HG02884 (cell line): ENCODE results near the gene ATP10A.

Experiments used
- ATAC-seq: cut with Tn5 transposase; IDR thresholded peaks from one replicate; pipeline ENCODE4 v1.9.1; 2021; ENCODE audit warnings: mild to moderate bottlenecking, moderate library complexity; ENCODE audit not compliant: unreplicated experiment

The ATP10A gene

DNA sequence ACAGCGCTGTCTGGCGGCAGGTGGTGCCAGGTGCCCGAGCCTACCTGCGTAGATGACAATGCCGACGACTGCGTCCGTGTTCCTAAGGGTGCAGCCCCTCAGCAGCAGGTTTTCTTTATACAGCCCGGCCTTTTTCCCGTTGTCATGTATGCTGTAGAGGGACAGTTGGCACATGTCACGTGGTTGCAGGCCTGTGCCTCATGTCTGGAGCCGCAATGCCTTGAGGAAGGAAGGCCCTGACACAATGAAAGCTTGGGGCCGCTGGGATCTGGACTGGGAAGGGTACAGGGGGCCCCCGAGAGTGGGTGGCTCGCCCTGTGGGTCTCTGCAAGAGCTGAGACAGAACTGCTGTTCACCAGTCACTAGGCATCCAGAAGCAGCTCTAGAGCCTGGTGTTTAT is 136.0 kb downstream of the ATP10A start:
- no peak for ATAC-seq

DNA sequence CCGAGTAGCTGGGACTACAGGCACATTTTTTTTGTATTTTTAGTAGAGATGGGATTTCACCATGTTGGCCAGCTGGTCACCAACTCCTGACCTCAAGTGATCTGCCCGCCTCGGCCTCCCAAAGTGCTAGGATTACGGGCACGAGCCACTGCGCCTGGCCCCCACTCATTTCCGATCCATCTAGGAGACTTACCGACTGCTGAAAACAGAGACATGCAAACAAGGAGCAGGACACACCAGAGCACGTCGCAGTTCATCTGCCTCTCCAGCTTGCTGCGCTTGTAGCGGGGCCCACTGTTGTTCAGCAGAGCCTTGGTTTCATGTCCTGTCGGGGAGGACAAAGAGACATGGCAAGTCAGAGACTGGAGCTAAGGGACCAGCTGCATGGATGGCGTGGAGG is 137.4 kb downstream of the ATP10A start:
- ATAC-seq = no peak

DNA sequence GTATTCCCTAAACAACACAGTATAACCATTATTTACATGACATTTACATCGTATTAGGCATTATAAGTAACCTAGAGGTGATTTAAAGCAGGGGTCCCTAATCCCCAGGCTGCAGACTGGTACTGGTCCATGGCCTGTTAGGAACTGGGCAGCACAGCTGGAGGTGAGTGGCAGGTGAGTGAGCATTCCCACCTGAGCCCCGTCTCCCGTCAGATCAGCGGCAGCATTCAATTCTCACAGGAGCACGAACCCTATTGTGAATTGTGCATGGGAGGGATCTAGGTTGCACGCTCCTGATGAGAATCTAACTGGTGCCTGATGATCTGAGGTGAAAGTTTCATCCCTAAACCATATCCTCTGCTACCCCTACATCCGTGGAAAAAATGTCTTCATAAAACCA is 138.2 kb downstream of the ATP10A start:
- ATAC-seq = no peak

DNA sequence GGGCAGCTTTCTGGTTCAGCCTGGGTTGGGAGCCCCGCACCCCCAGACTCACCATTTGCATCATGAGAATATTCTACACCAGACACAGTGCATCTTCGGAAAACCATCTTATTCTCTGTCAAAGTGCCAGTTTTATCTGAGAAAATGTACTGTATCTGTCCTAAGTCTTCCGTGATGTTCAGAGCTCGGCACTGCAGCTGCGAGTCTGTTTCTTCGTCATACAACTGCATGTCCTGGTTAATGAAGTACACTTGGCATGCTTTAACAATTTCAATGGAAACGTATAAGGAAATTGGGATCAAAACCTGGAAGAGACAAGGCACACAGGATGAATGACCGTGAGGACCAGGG is 141.5 kb downstream of the ATP10A start:
- no peak for ATAC-seq

DNA sequence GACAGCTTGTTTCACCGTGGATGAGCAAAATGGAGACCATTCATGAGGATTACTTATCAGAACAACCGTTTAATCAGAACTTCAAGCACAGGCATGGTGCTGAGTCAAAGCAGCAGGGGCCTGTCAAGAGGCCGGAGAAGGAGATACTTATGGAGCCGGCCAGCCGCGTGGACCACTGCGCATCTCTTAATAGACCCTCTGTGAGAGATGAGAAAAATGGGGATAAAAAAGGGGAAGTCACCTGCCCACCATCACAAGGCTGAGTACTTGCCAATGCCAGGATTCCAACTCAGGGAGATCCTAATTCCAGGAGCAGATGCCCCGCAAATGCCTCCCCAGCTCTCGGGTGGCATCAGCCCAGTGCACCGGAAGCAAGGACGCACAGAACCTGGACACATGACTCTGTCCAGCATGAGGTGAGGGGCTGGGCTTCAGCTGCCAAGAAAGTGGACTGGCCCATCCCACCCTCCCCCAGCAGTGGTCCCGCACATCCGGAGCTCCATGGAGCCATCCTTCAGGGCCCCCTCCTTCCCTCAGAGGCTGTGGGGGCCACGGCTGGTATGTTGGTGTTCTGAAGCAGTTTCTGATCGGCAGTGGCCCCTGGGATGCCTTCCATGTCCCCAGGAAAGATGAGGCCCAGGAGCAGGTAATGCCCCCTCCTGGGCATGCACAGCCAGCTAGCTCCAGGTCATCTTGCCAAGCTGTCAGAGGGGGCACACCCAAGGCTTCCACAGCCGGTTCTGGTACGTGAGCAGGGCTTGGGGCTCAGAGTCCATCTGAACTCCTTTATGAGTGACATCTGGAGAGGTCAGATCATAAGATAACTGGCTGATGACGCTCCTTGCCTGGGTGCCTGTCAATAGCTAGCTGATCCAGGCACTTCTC is 143.8 kb downstream of the ATP10A start:
- ATAC-seq = no peak

DNA sequence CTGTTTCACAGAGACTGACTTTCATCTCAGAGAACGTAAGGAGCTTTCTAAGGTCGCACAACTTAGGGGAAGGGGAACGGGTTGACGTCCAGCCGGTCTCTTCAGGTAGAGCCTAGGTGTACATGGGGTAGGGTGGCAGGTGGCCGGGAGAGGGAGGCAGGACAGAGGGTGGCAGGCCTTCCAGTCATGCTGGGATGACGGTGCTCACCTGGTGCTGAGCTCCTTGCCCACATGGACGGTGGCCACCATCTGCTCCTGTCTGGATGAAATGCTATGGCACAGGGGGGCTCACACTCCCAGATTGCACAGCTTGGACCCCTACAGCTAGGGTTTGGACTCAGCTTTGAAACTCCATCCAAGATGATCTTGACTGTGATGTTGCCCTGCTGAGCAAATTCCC is 144.5 kb downstream of the ATP10A start:
- ATAC-seq = no peak

DNA sequence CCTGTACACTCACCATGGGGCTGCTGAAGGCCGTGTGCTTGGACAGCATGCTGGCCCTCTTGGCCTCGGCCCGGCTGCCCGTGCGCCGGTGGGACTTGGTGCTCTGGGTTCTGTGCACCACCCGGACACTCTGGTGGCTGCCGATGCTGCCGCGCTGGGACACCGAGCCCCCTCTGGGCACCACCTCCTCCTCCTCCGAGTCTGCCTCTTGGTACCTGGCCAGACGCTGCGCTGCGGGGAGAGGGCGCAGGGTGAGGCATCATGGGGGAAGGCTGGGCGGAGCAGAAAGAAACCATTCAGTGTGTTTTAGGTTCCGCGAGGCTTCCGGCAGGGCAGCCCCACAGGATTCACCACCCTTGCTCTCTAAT is 145.0 kb downstream of the ATP10A start:
- no peak for ATAC-seq

DNA sequence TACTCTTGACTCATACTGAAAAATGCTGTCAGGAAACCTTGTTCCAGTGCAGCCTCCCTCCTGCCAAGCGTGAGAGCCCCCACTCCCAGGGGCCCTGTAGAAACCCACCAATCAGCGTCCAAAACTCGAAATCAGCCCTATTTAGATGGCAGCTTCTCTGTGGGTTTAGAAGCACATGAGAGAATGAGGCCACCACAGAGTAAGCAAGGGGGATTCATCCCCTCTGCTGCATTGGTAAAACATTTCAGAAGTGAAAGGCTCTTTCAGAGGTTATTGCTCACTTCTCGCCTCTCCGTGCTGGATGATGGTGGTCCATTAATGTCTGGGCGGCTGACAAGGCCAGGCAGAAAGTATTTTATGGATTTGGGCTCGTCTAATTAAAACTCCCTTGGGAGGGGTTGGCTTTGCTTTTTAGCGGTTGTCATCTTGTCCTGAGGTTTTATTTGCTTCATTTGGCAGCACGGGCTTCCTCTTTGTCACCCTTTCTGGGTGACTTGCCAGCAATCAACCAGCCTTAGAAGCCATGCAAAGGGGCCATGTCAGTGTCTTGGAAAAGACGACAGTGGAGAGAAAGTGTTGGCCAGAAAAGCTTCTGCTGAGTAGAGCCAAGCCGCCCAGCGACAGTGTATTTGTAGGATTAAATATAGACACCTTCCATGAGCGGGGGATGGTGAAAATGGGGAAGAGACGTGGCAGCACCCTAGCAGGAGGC is 145.5 kb downstream of the ATP10A start:
- peak; percentile 75 for ATAC-seq

DNA sequence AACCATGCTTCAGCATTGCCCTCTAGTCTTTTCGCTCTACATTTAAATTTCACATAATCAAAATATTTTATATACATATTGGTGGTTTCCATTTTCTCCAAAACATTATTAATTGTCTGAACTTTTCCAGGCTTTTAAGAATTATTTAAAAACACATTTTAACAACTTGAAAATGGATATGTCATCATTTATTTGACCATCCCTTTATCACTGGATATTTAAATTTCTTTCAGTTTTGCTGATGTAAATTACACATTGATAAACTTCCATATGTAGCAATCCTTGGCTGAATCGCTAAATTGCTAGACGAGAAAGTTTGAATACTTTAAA is 146.0 kb downstream of the ATP10A start:
- ATAC-seq = no peak

DNA sequence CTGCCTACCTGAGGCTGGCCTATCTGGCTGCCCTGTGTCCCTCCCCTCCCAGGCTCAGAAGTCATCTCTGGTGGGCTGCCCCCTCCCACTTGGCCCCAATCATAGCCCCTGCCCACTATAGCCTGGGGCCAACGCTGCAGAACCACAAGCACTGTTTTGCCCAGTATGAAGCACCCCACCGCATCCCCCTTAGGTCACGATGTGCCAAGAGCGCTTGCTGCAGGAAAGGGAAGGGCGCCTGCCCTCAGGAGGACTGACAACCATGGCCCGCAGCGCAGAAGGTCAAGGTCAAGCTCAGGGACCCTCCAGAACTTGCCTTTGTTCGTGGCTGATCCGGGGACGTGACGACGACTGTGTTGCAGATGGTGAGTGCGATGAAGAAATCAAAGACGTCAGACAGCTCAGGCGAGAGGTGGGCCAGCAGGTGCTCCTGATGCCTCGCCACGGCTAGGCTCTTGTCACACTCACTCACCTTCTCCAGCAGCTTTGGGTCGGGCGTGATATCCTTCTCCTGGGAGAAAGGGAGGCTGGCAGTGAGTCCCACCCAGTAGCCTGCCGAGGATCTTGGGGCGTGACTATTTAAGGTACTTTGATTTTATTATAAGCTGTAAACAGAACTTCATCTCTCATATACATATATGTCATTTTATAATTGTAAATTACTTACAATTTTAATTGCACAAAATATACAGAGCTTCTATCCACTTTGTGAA is 146.6 kb downstream of the ATP10A start:
- ATAC-seq = no peak

DNA sequence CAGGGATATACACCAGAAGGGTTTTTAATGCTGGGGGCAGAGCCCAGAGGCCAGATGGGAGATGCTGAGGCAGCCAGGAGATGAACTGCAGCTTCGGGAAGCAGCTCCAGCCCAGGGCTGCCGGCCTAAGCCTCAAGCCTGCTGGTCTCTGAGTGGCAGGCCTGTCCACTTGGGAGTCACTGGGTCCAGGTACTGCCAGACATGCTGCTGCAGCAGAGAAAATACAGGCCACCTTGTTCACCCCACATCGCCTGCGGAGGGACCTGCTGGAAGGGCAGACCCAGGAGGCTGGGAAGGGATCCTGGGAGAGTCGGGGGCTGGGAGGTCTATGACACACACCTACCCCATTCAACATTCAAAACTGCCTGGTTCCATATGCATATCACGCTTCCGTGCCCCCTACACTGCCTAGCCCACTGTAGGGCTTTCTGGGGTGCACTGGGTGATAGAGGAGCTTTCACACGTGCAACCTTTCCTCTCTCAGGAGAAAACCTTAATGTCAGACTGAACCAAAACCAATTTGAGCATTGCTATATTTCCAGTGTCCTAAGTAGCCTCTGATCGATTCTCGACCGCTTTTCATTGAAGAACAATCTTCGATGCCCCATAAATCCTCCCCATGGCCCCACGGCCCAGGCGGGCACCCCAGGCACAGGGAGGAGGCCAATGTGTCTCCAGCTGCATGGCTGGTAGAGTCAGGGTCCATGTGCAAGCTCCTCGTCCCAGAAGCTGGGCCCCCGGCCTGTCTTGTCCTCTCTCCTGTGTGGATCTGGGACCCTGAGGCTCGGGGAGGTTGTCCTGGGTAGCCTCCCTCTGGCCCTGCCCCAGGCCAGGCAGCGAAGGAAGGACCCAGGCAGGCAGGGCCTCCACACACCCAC is 147.4 kb downstream of the ATP10A start:
- ATAC-seq = no peak

DNA sequence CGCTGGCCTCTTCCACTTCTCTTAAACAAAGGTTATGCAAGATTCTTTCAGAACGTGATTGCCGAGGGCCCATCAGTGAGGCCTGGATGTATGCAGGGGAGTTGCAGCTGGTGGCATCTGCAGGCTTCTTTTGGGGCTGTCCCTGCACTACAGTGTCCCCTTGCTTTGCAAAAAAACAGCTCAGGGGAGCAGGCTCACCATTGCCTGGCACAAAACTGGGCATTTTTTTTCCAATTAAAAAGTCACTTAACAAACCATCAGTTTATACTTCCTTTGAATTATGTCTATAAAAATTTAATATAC is 148.6 kb downstream of the ATP10A start:
- no peak for ATAC-seq

DNA sequence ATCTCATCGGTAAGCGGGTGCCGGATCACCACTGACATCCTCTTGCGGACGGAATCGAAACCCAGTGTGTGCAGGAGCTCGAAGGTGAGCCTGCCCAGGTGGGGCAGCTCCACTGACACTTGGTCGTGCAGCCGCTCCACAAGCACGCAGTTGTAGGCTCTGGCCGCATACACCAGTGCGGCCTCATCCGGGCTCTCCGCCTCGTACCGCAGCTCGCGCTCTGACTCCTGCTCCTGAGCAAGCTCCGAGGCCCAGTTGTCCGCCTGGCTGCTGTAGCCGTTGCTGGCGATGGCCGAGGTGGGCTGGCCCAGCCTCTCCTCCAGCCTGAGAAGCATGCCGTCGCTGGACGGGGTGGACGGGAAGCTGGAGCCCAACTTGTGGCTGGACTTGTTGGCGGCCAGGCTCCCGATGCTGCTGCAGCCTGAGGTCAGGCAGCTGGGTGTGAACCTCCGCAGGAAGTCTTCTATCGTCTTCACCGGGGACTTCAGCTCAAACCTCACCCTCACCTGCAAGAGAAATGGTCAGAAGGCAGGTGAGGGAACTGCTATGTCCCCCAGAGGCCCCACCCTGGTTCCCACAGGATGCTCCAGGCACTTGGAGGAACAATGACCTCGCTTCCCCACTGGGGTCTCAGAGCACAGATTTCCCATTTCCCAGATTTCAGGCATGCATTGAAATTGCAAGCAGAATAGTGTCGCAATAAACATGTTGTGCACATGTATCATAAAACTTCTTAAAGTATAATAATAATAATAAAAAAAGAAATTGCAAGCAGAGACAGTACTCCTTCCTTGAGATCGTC is 149.2 kb downstream of the ATP10A start:
- ATAC-seq = no peak

DNA sequence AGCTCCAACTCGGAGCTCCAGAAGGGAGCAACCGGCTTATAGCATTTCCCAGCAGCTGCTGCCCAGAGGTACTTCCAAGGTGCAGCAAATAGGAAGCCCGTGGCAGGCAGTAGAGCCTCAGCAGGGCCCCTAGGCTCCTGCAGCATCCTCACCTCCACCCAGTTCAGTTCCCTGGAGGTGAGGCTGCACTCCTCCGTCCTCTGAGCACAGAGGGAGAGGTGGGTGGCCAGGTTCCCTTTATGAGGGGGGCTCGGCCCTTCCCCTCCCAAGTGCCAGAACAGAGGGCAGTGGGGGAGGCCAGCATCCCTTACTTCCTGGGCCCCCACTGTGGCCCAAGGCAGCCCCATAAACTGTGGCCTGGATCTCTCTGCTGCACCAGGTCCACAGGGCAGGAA is 150.2 kb downstream of the ATP10A start:
- no peak for ATAC-seq

DNA sequence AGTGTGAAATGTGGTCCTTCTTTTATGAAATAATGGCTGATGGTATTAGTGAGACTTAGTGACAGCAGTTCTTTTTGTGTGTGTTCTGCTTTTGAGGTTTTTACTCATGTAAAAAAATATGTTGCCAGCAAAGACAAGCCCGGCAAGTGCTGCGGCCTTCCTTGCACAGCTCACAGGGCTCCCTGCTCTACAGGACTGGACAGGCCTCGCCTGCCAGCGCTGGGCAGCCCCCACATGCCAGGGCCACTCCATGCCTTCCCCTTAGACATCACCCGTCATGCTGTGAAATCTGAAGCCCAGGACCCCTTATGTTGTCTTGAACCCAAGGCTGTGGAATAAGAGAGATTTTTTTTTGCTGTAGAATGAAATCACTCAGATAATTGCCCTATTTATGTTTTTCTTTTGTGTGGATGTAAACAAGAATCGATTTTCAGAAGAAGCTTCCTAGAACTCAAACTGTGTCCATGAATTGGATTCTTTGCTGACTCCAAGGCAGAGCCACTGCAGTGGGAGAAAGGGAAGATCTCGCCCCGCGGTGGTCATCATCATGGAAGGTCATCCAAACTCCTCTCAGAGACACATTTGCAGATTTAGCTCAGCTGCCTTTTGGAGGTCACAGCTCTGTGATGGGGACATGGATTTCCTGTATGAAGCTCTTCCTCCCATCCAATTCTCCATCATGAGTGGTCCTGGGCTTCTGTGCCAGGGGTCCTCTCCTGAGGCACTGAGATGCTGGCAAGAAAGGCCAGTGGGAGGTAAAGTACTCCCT is 150.8 kb downstream of the ATP10A start:
- no peak for ATAC-seq

DNA sequence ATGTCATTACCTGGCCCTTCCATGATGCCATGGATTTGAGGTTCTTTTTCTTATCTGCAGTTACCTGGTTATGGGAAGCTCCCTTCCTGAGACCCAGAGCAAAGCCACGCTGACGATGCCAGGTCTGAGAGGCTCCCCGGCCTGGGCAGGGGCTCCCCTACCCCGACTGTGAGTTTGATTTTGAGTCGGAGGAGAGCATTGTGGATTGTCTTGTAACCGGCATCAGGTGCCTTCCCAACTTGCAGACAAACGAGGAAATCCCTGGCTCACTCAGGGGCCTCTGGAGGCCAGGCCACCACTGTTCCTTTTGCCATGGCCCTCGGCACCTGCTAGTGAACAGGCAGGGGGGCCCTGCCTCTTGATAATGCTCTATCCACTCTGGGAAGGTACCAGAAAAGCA is 151.4 kb downstream of the ATP10A start:
- no peak for ATAC-seq

DNA sequence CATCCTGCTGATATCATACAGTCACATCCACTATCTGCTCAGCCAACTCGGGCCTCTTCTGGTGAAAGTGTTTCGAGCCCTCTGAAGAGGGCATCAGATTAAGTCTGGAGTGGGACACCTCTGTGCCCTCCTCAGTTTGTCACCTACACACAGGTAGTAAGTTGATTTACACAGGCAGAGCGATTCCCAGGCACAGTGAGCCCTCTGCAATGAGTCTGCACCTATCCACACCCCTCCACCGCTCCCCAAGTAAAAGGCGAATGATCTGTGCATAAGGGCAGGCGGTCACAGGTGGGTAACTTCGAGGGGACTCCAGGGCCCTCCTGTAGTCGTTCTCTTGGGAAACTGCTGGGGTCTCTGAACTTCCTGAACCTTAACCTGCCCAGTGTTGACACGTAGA is 152.0 kb downstream of the ATP10A start:
- ATAC-seq = no peak

DNA sequence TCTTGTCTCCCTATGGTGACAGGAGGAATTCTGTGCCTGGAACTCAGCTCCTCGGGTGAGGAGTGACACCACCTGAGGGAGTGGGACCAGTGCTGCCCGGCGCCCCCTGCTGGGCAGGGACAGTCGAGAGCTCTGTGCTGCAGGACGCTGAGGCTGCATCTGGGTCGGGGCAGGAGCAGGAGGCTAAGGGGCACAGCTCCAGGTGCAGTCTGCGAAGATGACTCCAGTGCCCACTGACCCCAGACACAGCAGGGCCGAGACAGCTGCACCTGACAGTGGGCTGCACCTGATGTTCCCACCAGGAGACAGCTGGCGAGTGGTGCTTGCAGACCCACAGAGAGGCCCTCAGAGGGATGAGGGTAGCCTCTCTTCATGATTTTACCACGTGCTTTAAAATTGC is 152.9 kb downstream of the ATP10A start:
- peak; percentile 71 for ATAC-seq

DNA sequence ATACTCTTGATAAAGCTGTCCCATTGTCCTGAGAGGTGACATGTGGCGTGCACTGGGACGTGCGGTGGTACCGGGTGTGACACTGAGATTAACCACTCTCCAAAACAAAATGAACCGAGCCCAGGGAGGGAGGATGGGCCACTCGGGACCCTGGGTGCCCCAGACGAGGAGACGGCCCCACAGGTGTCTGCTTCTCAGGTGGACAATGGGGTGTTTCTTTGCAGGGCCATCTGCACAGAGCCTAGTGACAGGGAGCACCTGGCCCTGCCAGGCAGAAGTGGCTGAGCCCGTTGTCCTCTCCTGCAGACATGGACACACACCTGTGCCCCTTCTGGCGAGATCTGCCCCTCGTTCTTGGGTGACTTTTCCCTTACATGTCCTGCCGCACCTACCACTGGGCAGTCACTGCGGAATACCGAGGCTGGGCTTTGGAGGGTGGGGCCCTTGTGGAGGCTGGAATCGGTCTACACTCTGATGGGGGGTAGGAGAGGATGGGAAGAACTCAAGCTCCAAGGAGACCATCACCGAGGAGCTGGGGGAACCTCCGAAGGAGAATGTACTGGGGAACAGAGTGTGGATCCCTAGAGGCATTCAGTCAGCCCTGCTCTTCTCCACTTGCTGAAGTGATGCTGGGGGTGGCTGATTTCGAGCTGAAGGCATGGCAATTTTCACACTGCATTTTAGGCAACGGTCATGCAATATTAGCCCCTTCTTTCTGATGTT is 153.5 kb downstream of the ATP10A start:
- ATAC-seq = no peak
